DMS 273 (cell line): Measurements from ENCODE around the gene PIM1.
"Not testable (repeated sequence)": the region's sequence is repeated elsewhere in the genome, so short reads cannot be mapped to it uniquely, and the experiment has no call there.

Experiments used
- DNase-seq: peaks from one replicate; lab custom pipeline; 2025; ENCODE audit not compliant: unreplicated experiment; lab: John Stamatoyannopoulos, UW

Gene PIM1

DNA sequence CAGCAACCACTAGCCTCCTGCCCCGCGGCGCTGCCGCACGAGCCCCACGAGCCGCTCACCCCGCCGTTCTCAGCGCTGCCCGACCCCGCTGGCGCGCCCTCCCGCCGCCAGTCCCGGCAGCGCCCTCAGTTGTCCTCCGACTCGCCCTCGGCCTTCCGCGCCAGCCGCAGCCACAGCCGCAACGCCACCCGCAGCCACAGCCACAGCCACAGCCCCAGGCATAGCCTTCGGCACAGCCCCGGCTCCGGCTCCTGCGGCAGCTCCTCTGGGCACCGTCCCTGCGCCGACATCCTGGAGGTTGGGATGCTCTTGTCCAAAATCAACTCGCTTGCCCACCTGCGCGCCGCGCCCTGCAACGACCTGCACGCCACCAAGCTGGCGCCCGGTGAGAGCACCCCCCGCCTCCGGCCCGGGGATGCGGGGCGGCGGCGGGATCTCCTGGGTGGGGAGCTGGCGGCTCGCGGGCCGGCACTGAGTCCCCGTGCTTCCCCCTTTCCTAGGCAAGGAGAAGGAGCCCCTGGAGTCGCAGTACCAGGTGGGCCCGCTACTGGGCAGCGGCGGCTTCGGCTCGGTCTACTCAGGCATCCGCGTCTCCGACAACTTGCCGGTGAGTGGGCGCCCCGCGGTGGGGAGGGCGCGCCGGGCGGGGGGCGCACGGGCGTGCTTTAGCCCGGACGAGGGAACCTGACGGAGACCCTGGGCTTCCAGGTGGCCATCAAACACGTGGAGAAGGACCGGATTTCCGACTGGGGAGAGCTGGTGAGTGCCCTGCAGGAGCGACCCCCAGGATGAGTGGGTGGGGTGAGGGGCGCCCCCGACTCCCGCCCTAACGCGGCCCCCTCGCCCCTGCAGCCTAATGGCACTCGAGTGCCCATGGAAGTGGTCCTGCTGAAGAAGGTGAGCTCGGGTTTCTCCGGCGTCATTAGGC lies 585 bp downstream of the PIM1 start:
- DNase-seq, result peak; percentile 86

DNA sequence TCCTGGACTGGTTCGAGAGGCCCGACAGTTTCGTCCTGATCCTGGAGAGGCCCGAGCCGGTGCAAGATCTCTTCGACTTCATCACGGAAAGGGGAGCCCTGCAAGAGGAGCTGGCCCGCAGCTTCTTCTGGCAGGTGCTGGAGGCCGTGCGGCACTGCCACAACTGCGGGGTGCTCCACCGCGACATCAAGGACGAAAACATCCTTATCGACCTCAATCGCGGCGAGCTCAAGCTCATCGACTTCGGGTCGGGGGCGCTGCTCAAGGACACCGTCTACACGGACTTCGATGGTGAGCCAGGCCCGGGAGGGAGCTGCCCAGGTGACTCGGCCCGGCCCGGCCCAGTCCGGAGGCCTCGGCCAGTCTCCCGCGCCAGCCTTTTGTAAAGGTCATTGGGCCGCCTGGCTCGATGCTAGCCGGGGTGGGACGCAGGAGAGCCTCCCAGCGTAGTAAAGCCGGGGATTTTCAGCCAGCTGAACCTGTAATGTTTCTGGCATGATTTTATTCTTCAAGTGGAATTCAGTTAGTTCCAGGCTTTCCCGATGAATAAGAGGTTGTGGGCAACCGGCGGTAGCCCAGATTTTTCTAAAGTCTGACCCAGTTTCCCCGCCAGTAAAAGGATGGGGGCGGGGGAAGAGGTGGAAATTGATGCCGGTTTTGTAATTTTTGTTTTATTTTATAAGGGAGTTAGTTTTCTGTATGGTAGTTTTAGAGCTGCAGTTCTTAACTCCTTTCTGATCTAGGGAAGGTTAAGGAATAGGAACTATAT lies 1.4 kb downstream of the PIM1 start:
- DNase-seq, result peak; percentile 69

DNA sequence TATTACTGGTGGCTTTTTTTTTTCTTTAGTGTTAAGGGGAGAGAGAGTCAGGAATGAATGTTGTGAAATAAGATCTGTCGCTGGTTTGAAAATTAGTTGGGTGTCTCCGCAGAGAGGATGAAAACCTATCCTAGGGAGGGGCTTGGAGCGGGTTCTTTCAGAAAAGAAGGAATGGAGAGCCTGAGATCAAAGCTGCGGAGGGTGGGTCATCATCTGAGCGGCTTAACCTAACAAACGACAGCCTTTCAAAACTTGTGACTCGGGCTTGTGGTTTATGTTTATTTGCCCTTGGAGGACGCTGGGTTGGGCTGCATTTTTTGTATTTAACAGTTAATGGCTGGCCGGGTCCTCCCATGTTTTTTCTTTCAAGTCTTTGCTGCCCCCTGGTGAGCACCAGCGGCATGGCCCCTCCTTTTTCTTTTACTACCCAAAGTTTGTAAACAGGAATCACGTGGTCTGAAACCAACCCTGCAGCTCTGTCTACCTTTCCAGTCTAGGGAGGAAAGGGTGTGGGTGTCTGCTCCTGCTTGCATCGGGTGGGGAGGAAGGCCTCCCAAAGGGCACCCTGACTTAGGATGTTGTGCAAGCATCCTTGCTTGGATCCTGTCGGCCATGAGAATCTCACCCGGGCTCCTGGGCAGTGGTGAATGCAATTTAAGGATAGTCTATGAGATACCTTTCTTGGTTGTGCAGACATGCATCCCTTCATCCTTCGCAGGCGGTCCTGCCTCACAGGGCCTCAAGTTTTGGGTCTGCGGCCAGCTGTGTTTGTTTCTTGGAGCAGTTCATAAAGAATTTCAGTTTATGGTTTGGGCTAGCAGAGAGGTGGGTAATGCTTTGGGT lies 2.2 kb downstream of the PIM1 start:
- peak; percentile 93 for DNase-seq

DNA sequence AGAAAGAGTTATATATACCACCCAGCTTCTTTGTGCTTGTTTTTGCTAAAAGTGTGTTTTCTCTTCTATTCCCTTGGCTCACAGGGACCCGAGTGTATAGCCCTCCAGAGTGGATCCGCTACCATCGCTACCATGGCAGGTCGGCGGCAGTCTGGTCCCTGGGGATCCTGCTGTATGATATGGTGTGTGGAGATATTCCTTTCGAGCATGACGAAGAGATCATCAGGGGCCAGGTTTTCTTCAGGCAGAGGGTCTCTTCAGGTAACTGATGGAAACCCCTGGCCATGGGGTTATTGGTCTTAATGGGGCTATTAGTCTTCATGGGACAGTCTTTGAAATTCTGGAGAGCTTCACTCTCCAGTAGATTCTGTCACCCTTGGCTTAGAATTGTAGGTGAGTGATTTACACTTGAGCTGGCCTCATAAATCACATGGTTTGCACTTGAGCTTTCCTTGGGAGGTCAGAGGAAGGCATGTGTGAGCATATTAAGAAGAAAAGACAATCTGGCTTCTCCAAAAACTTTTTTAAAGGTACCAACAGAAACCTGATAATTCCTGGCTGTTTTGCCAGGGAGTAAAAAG lies 3.0 kb downstream of the PIM1 start:
- no peak for DNase-seq

DNA sequence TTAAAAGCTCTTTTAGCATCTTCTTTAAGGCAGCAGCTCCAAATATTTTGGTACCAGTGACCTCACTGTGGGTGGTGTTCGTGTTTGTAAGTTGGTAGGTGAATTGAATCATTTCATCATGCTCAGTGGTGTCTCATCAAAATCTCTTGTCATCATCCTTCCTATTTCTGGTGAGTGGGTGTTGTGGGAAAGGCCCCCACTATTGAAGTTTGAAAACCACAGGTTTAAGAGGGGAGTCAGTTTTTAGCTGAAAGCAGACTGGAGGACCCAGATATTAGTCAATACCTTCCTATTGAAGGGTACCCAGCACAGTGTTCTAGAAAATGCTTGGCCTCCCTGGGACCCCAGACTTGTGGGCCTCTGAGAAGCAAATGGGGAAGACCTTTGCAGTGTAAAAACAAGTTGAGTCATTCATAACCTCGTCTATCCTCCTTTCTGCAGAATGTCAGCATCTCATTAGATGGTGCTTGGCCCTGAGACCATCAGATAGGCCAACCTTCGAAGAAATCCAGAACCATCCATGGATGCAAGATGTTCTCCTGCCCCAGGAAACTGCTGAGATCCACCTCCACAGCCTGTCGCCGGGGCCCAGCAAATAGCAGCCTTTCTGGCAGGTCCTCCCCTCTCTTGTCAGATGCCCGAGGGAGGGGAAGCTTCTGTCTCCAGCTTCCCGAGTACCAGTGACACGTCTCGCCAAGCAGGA lies 3.7 kb downstream of the PIM1 start:
- no peak for DNase-seq

DNA sequence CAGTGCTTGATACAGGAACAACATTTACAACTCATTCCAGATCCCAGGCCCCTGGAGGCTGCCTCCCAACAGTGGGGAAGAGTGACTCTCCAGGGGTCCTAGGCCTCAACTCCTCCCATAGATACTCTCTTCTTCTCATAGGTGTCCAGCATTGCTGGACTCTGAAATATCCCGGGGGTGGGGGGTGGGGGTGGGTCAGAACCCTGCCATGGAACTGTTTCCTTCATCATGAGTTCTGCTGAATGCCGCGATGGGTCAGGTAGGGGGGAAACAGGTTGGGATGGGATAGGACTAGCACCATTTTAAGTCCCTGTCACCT lies 4.2 kb downstream of the PIM1 start:
- no peak for DNase-seq

DNA sequence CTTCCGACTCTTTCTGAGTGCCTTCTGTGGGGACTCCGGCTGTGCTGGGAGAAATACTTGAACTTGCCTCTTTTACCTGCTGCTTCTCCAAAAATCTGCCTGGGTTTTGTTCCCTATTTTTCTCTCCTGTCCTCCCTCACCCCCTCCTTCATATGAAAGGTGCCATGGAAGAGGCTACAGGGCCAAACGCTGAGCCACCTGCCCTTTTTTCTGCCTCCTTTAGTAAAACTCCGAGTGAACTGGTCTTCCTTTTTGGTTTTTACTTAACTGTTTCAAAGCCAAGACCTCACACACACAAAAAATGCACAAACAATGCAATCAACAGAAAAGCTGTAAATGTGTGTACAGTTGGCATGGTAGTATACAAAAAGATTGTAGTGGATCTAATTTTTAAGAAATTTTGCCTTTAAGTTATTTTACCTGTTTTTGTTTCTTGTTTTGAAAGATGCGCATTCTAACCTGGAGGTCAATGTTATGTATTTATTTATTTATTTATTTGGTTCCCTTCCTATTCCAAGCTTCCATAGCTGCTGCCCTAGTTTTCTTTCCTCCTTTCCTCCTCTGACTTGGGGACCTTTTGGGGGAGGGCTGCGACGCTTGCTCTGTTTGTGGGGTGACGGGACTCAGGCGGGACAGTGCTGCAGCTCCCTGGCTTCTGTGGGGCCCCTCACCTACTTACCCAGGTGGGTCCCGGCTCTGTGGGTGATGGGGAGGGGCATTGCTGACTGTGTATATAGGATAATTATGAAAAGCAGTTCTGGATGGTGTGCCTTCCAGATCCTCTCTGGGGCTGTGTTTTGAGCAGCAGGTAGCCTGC lies 4.8 kb downstream of the PIM1 start:
- DNase-seq, result no peak

DNA sequence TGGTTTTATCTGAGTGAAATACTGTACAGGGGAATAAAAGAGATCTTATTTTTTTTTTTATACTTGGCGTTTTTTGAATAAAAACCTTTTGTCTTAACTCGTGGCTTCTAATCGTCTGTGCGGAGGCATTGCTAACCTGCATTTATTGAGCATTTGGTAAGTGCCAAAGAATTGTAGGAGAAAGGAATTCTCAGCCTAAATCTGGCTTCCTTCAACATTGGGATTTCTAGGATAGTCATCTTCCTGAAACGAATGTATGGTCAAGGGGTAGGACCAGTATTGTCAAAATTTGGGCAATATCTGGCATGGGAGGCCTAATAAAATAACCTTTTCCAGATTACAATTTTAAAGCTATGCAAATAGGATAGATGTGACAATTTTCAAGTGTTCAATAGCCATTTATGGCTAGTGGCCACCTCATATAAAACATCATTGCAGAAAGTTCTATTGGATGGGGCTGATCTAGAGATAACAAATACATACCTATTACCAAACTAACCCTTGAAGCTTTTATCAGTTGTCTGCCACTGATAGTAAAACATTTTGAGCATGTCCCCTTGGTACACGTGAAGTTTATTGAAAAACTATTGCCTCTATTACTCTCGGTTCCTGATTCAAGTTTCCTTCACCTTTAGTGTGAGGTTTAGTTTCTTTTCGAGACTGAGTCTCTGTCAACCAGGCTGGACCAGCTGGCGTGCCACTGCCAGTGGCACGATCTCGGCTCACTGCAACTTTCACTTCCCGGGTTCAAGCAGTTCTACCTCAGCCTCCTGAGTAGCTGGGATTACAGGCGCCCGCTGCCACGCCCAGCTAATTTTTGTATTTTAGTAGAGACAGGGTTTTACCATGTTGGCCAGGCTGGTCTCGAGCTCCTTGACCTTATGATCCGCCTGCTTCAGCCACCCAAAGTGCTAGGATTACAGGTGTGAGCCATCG lies 5.6 kb downstream of the PIM1 start:
- no peak for DNase-seq

DNA sequence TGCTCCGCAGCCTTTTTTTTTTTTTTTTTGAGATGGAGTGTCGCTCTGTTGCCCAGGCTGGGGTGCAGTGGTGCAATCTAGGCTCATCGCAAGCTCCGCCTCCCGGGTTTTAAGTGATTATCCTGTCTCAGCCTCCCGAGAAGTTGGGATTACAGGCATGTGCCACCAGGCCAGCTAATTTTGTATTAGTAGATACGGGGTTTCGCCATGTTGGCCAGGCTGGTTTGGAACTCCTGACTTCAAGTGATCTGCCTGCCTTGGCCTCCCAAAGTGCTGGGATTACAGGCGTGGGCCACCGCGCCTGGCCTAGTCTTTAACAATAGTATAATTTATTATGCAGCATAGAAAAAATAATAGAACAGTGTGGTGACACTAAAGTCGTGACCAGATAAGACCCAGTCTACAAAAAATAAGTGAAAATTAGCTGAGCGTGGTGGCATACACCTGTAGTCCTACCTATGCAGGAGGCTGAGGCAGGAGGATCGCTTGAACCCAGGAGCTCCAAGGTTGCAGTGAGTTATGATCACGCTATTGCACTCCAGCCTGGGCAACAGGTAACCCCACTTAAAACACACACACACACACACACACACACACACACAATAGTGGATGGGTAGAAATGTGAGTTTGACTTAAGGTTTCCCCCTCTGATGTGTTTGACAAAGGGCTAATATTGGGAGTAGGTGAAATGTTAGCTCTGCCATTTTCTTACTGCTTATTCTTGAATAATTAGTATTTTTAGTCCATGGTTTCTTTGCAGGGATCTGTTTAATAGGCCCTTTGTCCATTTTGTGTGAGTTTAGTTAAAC lies 6.5 kb downstream of the PIM1 start:
- DNase-seq, result no peak

DNA sequence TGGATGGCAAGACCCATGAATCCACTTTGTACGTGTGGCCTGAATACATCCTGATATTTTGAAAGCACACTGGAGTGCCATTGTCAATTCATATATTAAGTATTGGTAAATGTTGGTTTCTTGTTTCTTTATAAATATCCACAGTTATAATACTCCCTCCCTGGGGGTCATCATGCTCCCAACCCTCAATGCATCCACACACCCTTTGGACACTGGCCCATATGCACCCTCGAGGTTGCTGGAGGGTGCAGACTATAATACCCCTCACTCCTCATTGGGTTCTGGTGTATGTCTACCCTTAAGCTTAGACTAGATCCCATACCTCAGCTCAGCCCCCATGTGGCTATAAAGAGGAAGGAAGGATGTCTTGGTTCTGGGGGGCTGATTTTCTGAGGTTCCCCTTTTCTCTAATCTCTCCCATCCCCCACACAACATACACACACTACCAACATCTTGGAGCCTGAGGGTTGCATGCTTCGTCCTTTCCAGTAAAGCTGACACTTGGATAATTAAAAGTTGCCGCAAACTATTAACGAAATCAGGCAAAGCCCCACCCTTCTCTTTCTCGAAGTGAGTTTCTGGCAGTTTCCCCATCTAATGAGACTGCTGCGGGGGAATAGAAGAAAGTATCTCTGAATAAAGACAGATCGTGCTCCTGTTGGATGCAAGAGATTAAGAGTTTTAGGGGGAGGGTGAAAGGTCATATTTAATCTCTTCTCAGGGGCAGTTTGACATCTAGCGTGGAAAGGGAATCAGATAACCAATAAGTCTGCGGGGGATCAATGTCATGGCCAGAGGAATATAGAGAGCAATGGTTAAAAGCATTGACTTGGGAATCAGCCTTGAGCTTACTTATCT lies 7.4 kb downstream of the PIM1 start:
- no peak for DNase-seq

DNA sequence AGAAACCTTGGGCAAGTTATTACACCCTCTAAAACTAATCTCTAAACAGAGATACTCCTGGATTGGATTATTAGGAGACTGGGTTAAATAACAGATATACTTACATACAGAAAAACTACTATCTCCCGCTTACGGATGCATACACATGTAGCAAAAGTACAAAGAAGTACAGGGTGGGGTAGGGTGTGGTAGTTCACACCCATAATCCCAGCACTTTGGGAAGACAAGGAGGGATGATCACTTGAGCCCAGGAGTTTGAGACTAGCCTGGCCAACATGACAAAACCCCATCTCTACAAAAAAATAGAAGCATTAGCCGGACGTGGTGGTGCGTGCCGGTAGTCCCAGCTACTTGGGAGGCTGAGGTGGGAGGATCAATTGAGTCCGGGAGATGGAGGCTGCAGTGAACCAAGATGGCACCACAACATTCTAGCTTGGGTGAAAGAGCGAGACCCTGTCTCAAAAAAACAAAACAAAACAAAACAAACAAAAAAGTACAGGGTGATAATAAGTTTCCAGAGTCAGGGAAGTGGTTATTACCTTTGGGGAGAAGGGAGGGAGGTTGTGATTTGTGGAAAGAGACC lies 8.1 kb downstream of the PIM1 start:
- no peak for DNase-seq

DNA sequence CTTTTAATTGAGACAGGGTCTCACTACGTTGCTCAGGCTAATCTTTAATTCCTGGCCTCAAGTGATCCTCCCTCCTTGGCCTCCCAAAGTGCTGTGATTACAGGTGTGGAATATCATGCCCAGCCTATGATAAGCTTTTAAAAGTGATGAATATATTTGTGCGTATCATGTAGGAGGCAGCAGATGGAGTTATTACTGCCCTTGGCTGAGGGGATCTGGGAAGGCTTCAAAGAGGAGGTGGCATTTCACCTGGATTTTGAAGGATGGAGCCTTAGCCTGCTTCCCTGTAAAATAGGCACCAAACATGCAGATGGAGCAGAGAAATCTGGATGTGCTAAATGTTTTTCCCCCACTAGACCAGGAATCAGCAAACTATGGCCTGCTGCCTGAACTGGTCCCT lies 10.1 kb downstream of the PIM1 start:
- DNase-seq, result no peak

DNA sequence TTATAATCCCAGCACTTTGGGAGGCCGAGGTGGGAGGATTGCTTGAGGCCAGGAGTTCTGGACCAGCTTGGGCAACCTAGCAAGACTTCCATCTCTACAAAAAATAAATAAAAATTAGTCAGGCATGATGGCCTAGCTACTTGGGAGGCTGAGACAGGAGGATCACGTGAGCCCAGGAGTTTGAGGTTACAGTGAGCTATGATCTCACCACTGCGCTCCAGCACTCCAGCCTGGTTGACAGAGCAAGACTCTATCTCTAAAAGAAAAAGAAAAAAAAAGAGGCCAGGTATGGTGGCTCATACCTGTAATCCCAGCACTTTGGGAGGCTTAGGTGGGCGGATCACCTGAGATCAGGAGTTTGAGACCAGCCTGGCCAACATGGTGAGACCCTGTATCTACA lies 10.7 kb downstream of the PIM1 start:
- not testable (repeated sequence) for DNase-seq

DNA sequence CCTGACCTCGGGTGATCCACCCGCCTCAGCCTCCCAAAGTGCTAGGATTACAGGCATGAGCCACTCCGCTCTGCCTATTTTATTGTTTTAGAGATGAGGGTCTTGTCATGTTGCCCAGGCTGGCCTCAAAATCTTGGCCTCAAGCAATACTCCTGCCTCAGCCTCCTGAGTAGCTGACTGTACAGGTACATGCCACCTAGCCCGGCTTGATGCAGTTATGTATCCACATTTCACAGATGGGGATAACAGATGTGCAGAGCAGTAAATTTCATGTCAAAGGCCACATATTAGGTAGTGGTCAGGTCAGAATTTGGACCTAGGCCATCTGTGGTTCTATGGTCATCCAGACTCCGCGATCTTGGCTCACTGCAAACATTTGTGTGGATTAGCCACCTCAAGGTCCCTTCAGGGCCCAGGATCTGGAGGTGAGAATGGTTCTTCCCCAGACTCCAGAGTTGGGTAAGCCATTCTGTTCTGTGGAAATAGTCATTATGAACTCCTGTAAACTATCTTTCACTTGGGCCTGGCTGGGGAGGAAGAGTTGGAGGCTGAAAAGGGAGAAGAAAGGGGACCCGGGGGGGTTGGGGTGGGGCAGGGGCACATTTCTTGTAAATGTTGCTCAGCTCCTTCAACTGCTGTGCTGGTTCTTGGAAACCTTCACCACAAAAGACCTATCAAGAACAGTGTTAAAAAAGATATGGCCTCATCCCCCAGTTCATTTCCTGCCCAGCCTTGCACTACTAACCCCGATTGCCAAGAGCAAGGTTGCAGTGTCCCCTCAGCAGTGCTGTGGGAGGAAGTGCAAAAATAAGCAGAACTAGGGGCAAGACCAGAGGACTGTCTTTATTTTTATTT lies 13.0 kb downstream of the PIM1 start:
- DNase-seq, result no peak

DNA sequence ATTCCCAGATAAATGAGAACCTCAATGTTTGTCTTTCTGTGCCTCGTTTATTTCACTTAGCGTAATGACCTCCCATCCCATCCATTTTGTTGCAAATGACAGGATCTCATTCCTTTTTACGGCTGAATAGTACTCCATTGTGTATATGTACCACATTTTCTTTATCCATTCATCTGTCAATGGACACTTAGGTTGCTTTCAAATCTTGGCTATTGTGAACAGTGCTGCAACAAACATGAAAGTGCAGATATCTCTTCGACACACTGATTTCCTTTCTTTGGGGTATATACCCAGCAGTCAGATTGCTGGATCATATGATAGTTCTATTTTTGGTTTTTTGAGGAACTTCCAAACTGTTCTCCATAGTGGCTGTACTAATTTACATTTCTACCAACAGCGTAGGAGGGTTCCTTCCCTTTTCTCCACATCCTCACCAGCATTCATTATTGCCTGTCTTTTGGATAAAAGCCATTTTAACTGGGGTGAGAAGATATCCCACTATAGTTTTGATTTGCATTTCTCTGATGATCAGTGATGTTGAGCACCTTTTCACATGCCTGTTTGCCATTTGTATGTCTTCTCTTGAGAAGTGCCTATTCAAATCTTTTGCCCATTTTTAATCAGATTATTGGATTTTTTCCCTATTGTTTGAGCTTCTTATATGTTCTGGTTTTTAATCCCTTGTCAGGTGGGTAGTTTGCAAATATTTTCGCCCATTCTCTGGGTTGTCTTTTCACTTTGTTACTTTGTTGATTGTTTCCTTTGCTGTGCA lies 16.2 kb downstream of the PIM1 start:
- DNase-seq, result not testable (repeated sequence)
